A549 (cell line): ENCODE data around the gene TMEM63C.

Experiments
- BHLHE40 ChIP-seq: IDR thresholded peaks from 2 replicates; pipeline ENCODE4 v1.6.1; 2012; ENCODE audit warnings: low read depth, low read length, inconsistent platforms
- CTCF ChIP-seq: fragments of >200 bp; sonication (Bioruptor Twin); formaldehyde crosslinking; IDR thresholded peaks from 3 replicates; pipeline ENCODE4 v1.5.1; 2016
- EP300 ChIP-seq, 2 experiments: fragments of >200 bp; sonication (Bioruptor Twin); formaldehyde crosslinking; IDR thresholded peaks; 2 replicates in 1 of 2; 3 replicates in 1 of 2; pipeline ENCODE4 v1.6.1; 2016 to 2017
- MAFK ChIP-seq: fragments of 450-650 bp; IDR thresholded peaks from 2 replicates; pipeline ENCODE4 v1.6.1; 2014; ENCODE audit not compliant: partially characterized antibody
- RAD21 ChIP-seq, 2 experiments: fragments of >200 bp in 1 of 2; sonication (Bioruptor Twin) in 1 of 2; formaldehyde crosslinking in 1 of 2; IDR thresholded peaks in 1 of 2; conservative IDR thresholded peaks in 1 of 2; 2 replicates in 1 of 2; 3 replicates in 1 of 2; pipeline ENCODE4 v1.6.1; 2012 to 2018; ENCODE audit warnings: inconsistent platforms in 1 of 2
- RFX5 ChIP-seq: fragments of 450-650 bp; IDR thresholded peaks from 2 replicates; pipeline ENCODE4 v1.7.1; 2014; ENCODE audit warnings: antibody characterized with exemption, mild to moderate bottlenecking, moderate library complexity
- RNF2 ChIP-seq: fragments of 200-600 bp; sonication (generic); IDR thresholded peaks from 2 replicates; pipeline ENCODE4 v1.6.1; 2016; ENCODE audit warnings: low read depth, mild to moderate bottlenecking, antibody characterized with exemption, moderate library complexity, borderline replicate concordance
- USF2 ChIP-seq: fragments of 450-650 bp; IDR thresholded peaks from 2 replicates; pipeline ENCODE4 v1.6.1; 2014; ENCODE audit warnings: antibody characterized with exemption
- ZC3H11A ChIP-seq: fragments of 450-650 bp; IDR thresholded peaks from 2 replicates; pipeline ENCODE4 v1.6.1; 2014; ENCODE audit warnings: antibody characterized with exemption, mild to moderate bottlenecking

- no peak for TF ChIP-seq ZC3H11A
- no peak for TF ChIP-seq CTCF
- TF ChIP-seq RAD21 (conservative IDR thresholded peaks at IDR 0.05 in 1 of 2, IDR thresholded peaks at IDR 0.05 in 1 of 2), result no peak
- no peak for TF ChIP-seq EP300 (IDR thresholded peaks at IDR 0.05)
- no peak for TF ChIP-seq MAFK
- no peak for TF ChIP-seq RFX5
- no peak for TF ChIP-seq USF2
- no peak for TF ChIP-seq RNF2
- TF ChIP-seq BHLHE40, result no peak
These were observed 121.3 kb downstream of the TMEM63C start for GRCh38 chr14:77302926-77303325.
